Left ventricle myocardium superior (tissue), 1 donor: ENCODE results near the gene SLAIN1. TPM values are rescaled to one million over a fixed set of nuclear protein-coding genes. Genes with fewer than 3 reads are reported as not detected.

Experiments used
- ATAC-seq: fragments of 200-7000 bp; cut with Tn5 transposase; one replicate; pipeline ENCODE4 v1.9.1; 2020; ENCODE audit warnings: mild to moderate bottlenecking, moderate library complexity
- DNase-seq: peaks from one replicate; pipeline ENCODE4 v3.0.0-alpha.2; 2020
- intact Hi-C: fragments of 100-400 bp; cut with micrococcal nuclease; formaldehyde crosslinking; loops from one replicate; pipeline ENCODE4 v1.11.0; 2022
- microRNA-seq: library from miRNA; unstranded; fragments of <30 nt; microRNA quantifications from one replicate; pipeline ENCODE4 v1.2.0, GENCODE V29; 2020; ENCODE audit warnings: borderline number of aligned reads
- total RNA-seq: library from RNA; stranded (reverse); fragmentation: NEBNext Ultra II Directional; extraction: Animal tissue kit (Norgen Biotek cat#: 25700); gene quantifications from one replicate; pipeline ENCODE4 v1.2.1, GENCODE V29; 2021
- donor health status: DM: no; HTN: yes; CAD: no; lungs with severe emphysema.

SLAIN1 gene
- total RNA-seq, 1 donor from 2014 or later = 7.1 TPM

- DNase-seq = no peak
These were observed 110.1 kb downstream of the SLAIN1 start for GRCh38 chr13:77807431-77808135.

GRCh38 chr13:77810430-77810829, 112.9 kb downstream of the SLAIN1 start:
- ATAC-seq (no peak), DNase-seq (no peak)
- intact Hi-C loops = no loop called here

More at GRCh38 chr13:77807431-77808135, 110.1 kb downstream of the SLAIN1 start:
- intact Hi-C loops = no loop called here
- no peak for ATAC-seq

GRCh38 chr13:77810878-77811277, 113.4 kb downstream of the SLAIN1 start:
- intact Hi-C loops = no loop called here
- no peak for DNase-seq
- ATAC-seq = no peak

- ATAC-seq (no peak), DNase-seq (no peak)
- intact Hi-C loops = no loop called here
These were observed 113.9 kb downstream of the SLAIN1 start for GRCh38 chr13:77811381-77811780.

GRCh38 chr13:77811981-77812380, 114.5 kb downstream of the SLAIN1 start:
- intact Hi-C loops = no loop called here
- no peak for DNase-seq
- no peak for ATAC-seq

Small RNA genes within 50 kb of the gene (microRNA-seq; reads per million reads assigned to microRNA genes)
- not detected for gene MIR3665

Other genes starting within 250 kb of the SLAIN1 start
- gene SCEL, start 162.0 kb upstream of the SLAIN1 start, total RNA-seq = not detected
- gene EDNRB, start 221.1 kb downstream of the SLAIN1 start, total RNA-seq = 15.6 TPM